Measurements from ENCODE around the gene RXFP4.
A peak's percentile ranks its signal among the peaks of the same experiment; 100 is the strongest.

Gene RXFP4

GRCh38 chr1:155962599-155963211 lies 21.3 kb downstream of the RXFP4 start:
- no peak for DNase-seq

DNA sequence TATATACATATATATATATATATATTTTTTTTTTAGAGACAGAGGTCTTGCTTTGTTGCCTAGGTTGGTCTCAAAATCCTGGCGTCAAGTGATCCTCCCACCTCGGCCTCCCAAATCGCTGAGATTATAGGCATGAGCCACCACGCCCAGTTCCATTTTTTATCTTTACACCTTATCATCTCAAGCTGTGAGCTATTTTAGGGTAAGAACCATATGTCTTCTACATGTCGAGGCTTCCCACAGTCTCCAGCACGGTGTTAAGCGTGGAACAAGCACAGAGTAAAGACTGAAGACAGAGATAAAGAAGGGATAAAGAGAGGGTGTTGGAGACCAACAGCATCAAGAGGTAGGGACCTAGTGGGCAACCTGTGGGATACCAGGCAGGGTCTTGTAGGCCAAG lies 22.8 kb downstream of the RXFP4 start:
- DNase-seq = no peak

GRCh38 chr1:155966135-155966534 lies 24.7 kb downstream of the RXFP4 start:
- DNase-seq = no peak

GRCh38 chr1:155966750-155967149 lies 25.3 kb downstream of the RXFP4 start:
- DNase-seq = no peak

DNA sequence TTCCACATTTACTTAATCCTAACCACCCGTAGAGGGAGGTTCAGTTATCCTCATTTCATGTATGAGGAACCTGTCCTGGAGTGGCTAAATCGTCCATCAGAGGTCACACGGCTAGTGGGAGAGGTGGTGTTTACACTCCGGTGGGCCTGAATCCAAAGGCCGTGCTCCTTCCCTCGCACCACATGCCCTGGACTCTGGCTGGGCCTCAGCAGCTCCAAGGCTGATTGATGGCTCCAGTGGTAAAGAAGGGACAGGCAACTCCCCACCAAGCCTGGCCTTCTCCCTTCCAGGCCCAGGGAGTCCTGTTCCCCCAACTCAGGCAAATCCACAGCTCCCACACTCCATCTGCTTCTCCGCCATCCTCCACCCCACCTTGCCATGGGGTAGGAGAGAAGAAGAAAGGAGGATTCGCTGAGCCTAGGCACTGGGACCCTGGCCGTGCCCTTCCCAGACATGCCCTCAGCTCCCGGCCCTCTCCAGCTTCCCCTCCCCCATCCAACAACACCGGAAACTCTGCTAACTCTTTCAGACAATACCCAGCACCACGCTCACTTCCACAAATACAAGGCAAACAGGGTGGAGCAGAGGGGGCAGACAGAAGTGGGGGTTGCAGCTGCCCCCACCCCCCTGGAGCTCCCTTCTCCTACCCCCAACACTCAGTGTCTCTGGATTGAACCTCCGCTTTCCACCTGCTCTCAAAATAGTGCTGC lies 26.1 kb downstream of the RXFP4 start:
- DNase-seq = peak; percentile 34

GRCh38 chr1:155968051-155968400 lies 26.6 kb downstream of the RXFP4 start:
- no peak for DNase-seq

GRCh38 chr1:155968670-155969069 lies 27.2 kb downstream of the RXFP4 start:
- no peak for DNase-seq

- DNase-seq = no peak
These were observed 27.9 kb downstream of the RXFP4 start for GRCh38 chr1:155969377-155969791.

- peak; percentile 28 for DNase-seq
These were observed 29.2 kb downstream of the RXFP4 start for GRCh38 chr1:155970531-155971167.

DNA sequence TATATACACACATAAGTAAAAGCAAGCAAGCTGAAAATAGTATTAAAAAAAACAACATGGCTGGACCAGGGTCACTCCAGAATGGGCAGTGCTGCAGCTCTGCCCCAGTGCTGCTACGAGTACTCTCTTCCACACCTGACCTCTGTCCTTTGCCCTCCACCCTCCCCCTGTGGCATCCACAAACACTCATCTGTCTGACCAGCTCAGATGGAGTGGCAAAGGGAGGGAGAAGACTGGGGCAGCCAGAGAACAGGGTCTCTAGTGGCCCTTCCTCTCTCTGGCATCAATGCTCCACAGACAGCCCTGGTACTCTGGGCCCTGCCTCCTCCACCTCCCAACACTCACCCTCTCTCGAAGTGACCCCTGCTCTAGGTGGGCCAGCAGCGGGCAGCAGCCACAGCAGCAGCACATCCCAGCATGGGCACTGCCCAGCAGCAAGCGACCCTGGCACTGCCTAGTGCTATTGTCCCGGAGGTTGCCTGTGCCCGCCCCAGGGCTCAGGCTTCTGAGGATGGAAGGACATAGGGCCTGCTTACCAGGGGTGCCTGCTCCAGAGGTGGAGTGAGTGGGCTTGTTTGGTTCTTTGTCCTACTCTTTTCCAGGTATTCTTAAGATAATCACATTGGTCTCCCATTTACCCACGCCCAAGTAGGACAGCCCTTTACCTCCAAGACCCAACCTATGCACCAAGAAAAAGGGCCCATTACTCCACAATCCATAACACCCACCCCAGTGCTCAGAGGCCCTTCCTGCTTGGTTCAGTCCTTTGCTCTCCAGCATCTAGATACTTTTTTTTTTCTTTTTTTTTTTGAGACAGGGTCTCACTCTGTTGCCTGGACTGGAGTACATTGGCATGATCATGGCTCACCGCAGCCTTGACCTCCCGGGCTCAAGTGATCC lies 30.7 kb downstream of the RXFP4 start:
- no peak for DNase-seq

DNA sequence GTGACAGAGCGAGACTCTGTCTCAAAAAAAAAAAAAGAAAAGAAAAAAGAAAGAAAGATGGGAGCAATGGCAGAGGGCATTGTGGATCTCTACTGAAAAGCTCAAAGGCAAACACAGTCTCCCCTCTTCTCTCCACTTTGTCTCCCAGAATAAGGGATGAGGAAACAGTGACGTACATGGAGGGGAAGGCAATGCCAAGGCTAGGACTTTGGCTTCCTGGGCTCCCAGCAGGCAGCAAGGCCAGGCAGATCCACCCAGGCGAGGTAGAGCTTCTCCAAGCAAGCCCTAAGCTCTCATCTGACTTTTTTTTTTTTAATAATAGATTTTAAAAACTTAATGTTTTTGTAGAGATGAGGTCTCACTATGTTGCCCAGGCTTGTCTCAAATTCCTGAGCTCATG lies 32.3 kb downstream of the RXFP4 start:
- no peak for DNase-seq

DNA sequence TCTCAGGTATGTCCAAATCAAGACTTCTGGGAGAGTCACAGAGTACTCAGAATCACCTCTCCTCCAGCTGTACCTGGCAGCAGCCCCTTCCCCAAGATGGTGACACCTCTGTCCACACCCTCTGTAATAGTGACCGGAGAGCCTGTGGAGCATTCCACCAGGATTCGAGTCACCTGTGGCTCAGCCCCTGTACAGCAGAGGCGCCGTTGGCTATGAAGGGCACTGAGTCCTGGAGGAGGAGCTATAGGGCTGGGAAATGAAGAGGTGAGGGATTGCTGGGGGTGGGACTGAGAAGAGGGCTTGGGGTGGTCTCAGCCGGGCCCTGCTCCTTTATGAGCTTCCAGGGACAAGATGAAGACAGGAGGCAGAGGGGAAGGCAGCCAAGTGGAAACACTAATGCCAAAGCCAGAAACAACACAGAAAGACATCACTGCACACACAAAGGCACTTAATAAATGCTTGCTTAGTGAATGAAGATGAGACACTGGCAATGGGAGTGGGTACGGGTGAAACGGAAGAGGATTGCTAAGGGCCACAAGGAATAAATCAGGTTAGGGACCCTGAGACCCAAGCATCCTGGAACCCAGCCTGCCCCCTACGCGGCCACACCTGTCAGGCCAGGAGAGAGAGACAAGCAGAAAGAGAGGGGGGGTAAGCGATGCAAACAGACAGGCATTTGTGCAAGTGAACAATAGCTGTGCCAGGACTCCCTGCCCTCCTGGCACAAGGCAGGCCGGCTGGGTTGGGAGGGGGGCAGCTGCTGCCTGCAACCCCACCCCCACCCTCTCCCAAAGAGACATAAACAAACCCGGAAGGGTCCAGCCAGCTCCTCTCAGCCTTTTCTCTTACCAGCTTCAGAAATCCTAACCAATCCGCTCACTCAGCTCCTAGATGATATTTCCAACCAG lies 33.0 kb downstream of the RXFP4 start:
- DNase-seq = no peak

DNA sequence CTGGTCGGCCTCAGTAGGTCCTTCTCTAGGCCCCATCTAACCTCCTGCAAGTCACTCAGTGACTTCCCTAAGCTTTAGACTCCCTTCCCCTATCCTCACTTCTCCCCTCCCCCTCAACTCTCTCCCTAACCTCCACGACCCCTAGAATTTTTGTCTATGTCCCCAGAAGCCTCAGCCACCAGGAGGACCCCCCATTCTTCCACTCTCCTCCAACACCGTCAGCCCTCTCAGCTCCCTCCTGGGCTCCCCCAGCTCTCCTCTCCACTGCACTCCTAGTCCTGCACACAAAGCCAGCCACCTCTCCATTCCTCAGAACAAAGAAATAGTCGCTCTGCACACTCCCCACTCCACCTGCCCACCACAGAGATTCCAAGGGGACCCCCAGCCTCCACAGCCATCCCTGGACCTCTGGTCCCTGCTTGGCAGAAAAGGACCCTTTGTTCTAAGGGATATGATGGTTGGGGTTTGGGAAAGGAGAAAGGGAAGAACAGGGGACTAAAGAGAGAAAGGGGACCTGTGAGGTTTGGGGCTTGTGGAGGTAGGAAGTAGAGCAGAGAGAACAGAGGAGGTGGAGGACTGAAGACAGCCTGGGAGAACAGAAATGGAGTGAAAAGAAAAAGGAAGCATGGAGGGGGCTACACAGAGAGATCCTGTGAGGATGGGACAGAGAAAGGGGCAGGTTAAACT lies 34.1 kb downstream of the RXFP4 start:
- DNase-seq = no peak

GRCh38 chr1:155976062-155976912 lies 34.8 kb downstream of the RXFP4 start:
- DNase-seq = peak; percentile 75

DNA sequence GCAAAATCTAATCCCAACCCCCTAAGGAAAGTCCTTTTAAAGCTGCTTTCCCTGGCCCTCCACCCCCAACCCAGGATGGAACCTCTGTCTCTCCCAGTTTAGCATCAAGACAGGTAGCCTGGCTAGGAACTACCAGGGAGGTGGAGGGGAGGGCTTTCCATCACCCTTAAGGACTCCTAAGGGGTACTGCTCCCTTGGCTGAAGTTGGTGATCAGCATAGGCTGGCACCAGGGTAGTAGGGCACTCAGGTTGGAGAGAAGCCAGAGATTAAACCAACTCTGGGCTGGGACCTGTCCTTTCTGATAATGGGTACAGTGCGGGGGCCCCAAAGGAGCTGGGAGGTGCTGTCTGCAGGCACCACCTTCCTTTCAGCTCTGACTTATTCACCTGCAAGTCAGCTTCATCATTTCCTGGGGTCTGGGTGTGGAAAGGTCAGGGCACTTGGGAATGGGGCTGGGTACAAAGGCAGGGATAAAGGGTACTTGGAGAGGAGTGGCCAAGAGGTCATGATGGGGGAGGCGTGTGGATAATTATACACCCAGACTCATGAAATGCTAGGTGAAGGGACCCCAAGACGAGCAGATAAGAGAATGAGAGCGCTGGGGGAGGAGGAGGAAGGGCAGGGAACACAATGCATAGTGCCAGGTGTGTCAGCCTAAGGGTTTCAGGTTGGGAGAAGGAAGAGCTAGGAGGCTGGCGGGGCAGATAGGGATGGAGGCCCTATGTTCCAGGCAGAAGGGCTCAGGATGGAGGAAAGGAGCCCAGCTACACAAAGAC lies 35.7 kb downstream of the RXFP4 start:
- no peak for DNase-seq

- peak; percentile 50 for DNase-seq
These were observed 36.4 kb downstream of the RXFP4 start for GRCh38 chr1:155977690-155978324.

DNA sequence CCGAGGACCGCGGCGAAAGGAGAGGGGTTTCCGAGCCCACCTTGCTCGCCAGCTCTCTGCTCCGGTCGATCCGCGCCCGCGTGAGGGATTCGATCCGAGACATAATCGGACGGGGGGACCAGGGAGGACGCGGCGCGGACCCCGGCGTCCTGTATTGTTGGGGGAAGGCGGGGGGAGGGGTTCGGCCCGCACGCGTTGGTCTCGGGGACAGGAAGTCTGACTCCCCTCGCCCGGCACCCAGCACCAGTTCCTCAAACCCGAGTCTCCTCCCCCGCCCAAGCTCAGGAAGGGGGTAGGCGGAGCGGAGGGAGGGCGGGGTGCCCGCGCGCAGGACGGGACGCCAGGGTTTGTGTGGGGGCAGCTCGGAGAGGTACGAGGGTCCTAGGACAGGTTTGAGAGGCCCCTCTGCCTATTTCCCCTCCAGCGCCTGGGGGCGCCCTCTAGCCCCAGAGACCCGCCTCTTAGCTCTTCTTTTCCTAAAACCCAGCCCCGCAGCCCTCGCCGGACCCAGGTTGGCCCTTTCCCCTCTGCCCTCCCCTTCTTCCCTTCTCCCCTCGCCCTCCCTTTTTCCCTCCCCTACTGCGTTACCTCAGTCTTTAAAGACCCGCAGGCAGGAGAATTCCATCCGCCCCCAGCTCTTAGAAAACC lies 37.0 kb downstream of the RXFP4 start, which contains the start of gene ARHGEF2:
Gene ARHGEF2, minus strand, starts transcription at position 223 of the 648 bp plus-strand sequence. Its CDS starts 120 bp downstream, at position 103.
- DNase-seq = peak; percentile 78

DNA sequence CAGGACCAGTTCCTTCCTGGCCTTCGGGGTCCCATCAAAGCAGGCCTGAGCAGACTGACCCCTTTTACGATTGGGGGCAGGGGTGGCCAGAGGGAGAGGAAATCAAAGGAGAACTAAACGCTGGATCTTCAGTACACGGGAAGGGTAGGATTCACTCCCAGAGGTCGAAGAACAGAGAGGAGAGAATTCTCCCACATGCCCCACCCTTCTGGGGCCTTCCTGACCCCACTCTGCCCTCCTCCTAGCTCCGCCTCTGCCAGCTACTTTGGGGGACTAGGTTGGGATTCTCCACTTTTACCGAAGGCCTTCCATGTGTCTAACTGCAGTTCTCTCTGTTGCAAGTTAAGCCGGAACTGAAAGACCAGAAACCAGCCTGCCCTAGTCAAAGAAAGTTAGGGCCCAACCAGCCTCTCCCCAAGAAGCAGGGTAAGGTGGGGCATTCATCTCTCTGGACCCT lies 37.6 kb downstream of the RXFP4 start:
- peak; percentile 26 for DNase-seq

Measured in CD4-positive, alpha-beta T cell treated with Interleukin-12 subunit alpha and Interleukin-12 subunit beta, for 1 hour (primary cell).